ENCODE data around the gene MAPKAP1. TPM values are rescaled to one million over a fixed set of nuclear protein-coding genes. Genes with fewer than 3 reads are reported as not detected.

The MAPKAP1 gene
- polyA plus RNA-seq, 3 donors = 39.9 to 57.5 (median 44.1) TPM

- Mint-ChIP-seq H3K36me3 (peaks cover 36 to 42% of the 10 kb centered on the region in 2 donors), H3K9me3 (no peaks in the 10 kb centered on the region), H3K27me3 (ENCODE audit: low read depth in 3 of 3) (peaks cover 0 to 2% (median 0%) of the 10 kb centered on the region in 3 donors), H3K4me1 (peaks cover 57% of the 10 kb centered on the region), H3K4me3 (no peak overlapping the region), H3K27ac (peak overlapping the region in 6 of 7 donors; percentile 20 to 94 (median 82))
- Histone ChIP-seq H3K79me2 (ENCODE audit: insufficient read depth, low read length) (peaks cover 25% of the 10 kb centered on the region), H2AFZ (ENCODE audit: insufficient read depth, low read depth, low read length, poor library complexity, severe bottlenecking) (no peak overlapping the region), H3K27ac (ENCODE audit: low read depth in 1 of 2, low read length in 2 of 2) (peak overlapping the region in 1 of 2 donors; percentile 100), H3K36me3 (replicated peaks in 1 of 2; ENCODE audit: control insufficient read depth in 1 of 2, insufficient read depth in 2 of 2, low read length in 2 of 2) (peaks cover 4 to 15% of the 10 kb centered on the region in 2 donors), H3K4me3 (replicated peaks in 1 of 3; ENCODE audit: low read depth in 2 of 3, low read length in 3 of 3) (no peak overlapping the region), H3K9me3 (replicated peaks in 1 of 2; ENCODE audit: control insufficient read depth in 1 of 2, insufficient read depth in 1 of 2, low read length in 2 of 2) (no peaks in the 10 kb centered on the region), H3K27me3 (ENCODE audit: control insufficient read depth in 2 of 2, insufficient read depth in 2 of 2, low read length in 2 of 2) (no peaks in the 10 kb centered on the region), H4K20me1 (ENCODE audit: insufficient read depth, low read length) (no peaks in the 10 kb centered on the region), H3K9ac (ENCODE audit: insufficient read depth, low read length, poor library complexity, severe bottlenecking) (no peak overlapping the region), H3K4me1 (ENCODE audit: control insufficient read depth in 1 of 2, insufficient read depth in 2 of 2, low read length in 2 of 2) (peaks cover 50 to 57% of the 10 kb centered on the region in 2 donors), H3K4me2 (replicated peaks; ENCODE audit: extremely low read depth, low read length, poor library complexity, severe bottlenecking) (peak overlapping the region; percentile 13)
- WGBS (ENCODE audit: insufficient coverage) = no CpG with 5 or more reads among the region's 2 CpGs
- peak in 1 of 3 donors; percentile 23 for DNase-seq
- intact Hi-C loops (cut with micrococcal nuclease) = loop anchor here (5.0 to 10.0 kb wide), 3 partner anchors 53 to 95 kb away; partner anchors contain the start of genes MAPKAP1 (in 2 of the 2) and PBX3 (in 1 of the 2)
- TF ChIP-seq CTCF (IDR thresholded peaks at IDR 0.05) = no peak
These were observed 54.8 kb downstream of the MAPKAP1 start for GRCh38 chr9:125652233-125652594.

- H3K9me3 Mint-ChIP-seq = no peaks in the 10 kb centered on the region
- DNase-seq = no peak
- WGBS (ENCODE audit: insufficient coverage) = 75% methylated on average over 2 of the region's 7 CpGs
- Histone ChIP-seq H3K36me3 (replicated peaks in 1 of 2; ENCODE audit: control insufficient read depth in 1 of 2, insufficient read depth in 2 of 2, low read length in 2 of 2) (peaks cover 4 to 13% of the 10 kb centered on the region in 2 donors), H3K4me1 (ENCODE audit: control insufficient read depth in 1 of 2, insufficient read depth in 2 of 2, low read length in 2 of 2) (peaks cover 55 to 62% of the 10 kb centered on the region in 2 donors), H3K4me2 (replicated peaks; ENCODE audit: extremely low read depth, low read length, poor library complexity, severe bottlenecking) (no peak overlapping the region), H3K4me3 (replicated peaks in 1 of 3; ENCODE audit: low read depth in 2 of 3, low read length in 3 of 3) (no peak overlapping the region), H2AFZ (ENCODE audit: insufficient read depth, low read depth, low read length, poor library complexity, severe bottlenecking) (no peak overlapping the region), H3K79me2 (ENCODE audit: insufficient read depth, low read length) (peaks cover 25% of the 10 kb centered on the region), H4K20me1 (ENCODE audit: insufficient read depth, low read length) (no peaks in the 10 kb centered on the region), H3K9ac (ENCODE audit: insufficient read depth, low read length, poor library complexity, severe bottlenecking) (no peak overlapping the region), H3K9me3 (replicated peaks in 1 of 2; ENCODE audit: control insufficient read depth in 1 of 2, insufficient read depth in 1 of 2, low read length in 2 of 2) (no peaks in the 10 kb centered on the region), H3K27me3 (ENCODE audit: control insufficient read depth in 2 of 2, insufficient read depth in 2 of 2, low read length in 2 of 2) (no peaks in the 10 kb centered on the region), H3K27ac (ENCODE audit: low read depth in 1 of 2, low read length in 2 of 2) (peak overlapping the region in 1 of 2 donors; percentile 100)
- no peak overlapping the region for H3K4me3 Mint-ChIP-seq
- peaks cover 0 to 2% (median 0%) of the 10 kb centered on the region in 3 donors for H3K27me3 Mint-ChIP-seq (ENCODE audit: low read depth in 3 of 3)
- no peak for TF ChIP-seq CTCF (IDR thresholded peaks at IDR 0.05)
- H3K27ac Mint-ChIP-seq = peak overlapping the region in 6 of 7 donors; percentile 94 to 100 (median 100)
- H3K36me3 Mint-ChIP-seq = peaks cover 33 to 38% of the 10 kb centered on the region in 2 donors
- intact Hi-C loops (cut with micrococcal nuclease) = loop anchor here (5.0 to 10.0 kb wide), 3 partner anchors 53 to 96 kb away; partner anchors contain the start of genes MAPKAP1 (in 2 of the 2) and PBX3 (in 1 of the 2)
- peaks cover 62% of the 10 kb centered on the region for H3K4me1 Mint-ChIP-seq
These were observed 55.3 kb downstream of the MAPKAP1 start for GRCh38 chr9:125651576-125652232.
